Activated CD8-positive, alpha-beta memory T cell treated with anti-CD3 and anti-CD28 coated beads, Interleukin-2, amount 50 U/mL, for 4 hours (primary cell): ENCODE measurements around the gene SLC8A1.

Experiments
- DNase-seq: peaks from one replicate; pipeline ENCODE4 v3.0.0-alpha.2; 2020

The SLC8A1 gene

GRCh38 chr2:40419364-40419762 lies 32.5 kb downstream of the SLC8A1 start:
- DNase-seq = no peak

GRCh38 chr2:40418614-40419363 lies 33.1 kb downstream of the SLC8A1 start:
- DNase-seq = no peak

DNA sequence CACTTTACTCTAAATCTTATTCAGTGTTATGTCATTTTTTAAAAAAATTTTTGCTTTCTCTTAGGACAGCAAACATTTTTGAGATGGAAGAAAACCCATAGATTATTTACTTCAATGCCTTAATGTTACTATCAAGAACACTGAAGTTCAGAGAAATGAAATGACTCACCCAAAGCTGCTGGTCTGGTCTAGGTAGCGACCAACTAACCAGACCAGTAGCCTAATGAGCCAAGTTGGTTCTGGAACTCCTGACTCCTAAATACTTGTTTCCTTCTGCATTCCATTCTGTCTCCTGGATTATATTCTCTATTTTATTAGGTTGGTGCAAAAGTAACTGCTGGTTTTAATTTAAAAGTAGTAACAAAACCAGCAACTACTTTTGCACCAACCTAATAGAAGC lies 35.4 kb downstream of the SLC8A1 start:
- DNase-seq = no peak

GRCh38 chr2:40415391-40415790 lies 36.5 kb downstream of the SLC8A1 start:
- no peak for DNase-seq

DNA sequence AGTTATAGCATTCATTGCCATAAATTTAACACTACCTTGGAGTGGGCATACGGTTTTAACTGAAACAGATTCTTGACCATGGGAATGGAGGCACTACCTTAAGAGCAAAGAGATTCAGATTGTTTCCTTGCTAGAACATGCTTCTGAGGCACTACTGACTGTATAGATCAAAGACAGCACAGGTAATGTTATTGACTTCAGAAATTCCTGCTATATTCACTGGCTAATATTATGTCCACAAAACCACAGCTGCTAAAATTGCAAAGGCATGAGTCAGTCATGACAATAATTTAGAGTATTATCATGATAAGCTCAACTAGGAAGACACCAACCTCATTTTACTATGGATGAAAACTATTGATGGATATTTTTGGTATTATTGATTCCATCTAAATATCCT lies 39.4 kb downstream of the SLC8A1 start:
- no peak for DNase-seq

GRCh38 chr2:40410695-40411094 lies 41.2 kb downstream of the SLC8A1 start:
- DNase-seq = no peak

DNA sequence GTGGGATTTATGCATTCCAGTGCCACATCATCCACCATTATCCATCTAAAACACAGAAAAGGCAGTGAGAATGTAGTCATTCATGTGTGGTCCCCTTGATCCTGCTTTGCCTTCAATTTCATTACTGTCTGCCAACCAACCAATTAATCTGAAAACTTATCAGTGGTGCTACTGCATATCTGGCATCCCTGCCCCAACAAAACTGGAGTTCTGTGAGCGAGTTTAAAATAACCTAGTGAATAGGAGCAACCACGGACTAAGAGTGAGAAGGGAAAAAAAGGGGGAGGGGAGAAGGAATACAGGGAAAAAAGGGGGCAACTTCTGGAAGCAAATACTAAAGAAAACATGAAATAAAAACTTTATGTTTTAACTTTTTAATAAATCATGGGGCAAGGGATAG lies 42.2 kb downstream of the SLC8A1 start:
- DNase-seq = no peak

DNA sequence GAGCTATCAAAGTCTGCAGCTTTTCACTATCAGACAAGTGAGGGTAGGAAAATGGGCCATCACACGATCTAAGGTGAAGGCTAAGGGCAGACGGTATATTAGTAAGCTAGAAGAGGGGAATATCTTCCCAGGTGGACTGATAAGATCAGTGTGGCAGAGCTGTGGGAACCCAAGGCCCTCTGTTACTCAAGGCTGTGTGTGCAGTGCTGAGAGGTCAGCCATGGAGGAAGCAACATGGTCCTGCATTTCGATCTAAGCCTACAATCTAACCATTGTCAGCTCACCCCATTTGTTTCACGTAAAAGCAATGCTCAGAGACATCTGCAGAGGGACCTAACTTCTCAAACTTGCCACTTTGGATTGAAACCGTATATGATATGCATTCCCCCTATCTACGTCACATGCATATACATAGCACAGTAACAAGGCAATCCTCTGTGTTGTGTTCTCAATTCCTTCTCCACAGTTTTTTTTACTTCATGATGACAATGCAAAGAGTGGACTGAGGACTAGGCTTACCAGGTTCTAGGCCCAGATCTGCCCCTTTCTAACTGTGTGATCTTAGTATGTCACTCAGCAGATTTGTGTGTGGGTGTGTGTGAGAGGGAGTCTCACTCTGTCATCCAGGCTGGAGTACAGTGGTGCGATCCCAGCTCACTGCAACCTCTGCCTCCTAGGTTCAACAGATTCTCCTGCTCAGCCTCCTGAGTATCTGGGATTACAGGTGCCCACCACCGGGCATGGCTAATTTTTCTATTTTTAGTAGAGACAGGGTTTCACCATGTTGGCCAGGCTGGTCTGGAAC lies 45.2 kb downstream of the SLC8A1 start:
- no peak for DNase-seq

DNA sequence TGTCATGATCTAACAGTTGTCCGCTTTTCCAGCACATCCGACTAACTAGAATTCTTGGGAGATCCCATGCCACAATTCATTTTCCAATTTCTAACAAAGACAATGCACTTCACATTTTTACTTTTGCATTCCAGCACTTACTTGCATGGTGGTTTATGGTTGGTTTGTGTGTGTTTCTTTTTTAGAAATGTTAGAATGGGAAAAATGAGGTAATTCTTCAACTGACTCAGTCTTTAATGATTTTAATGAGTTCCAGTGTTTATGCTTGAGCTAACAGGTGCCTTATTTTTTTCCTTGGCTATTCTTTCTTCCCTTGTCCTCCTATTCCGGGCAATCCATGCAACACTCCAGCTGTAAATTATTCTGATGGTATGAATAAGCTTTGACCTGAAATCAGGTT lies 46.4 kb downstream of the SLC8A1 start:
- no peak for DNase-seq

- no peak for DNase-seq
Observed at GRCh38 chr2:40404517-40404916, 47.4 kb downstream of the SLC8A1 start.

DNA sequence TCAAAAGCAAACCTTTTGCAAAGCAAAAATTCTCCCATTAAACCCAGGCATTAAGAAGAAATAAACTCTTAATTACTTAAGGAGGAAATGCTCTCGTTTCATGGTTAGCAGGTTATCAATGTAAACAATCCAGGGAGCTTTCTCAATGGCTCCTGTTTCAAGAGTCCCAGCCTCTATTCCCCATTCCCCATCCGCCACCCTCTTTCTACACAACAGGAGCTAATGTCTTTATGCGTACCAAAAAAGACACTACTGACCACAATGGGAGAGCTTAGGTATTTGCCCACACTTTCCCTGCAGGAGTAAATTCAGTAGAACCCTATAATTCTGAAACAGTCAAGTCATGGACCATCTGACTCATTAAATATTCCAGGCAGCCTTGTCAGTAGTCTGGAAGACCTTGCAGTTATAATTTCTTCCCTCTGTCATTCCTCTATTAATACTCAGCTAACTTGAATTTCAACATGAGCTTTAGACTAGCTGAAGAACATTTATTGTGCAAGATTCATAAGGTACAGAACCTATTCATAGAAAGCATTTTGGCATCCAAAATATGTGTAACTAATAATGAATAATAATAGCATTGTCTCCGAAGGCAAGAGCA lies 48.6 kb downstream of the SLC8A1 start:
- no peak for DNase-seq

GRCh38 chr2:40401896-40402295 lies 50.0 kb downstream of the SLC8A1 start:
- no peak for DNase-seq

GRCh38 chr2:40400336-40400953 lies 51.4 kb downstream of the SLC8A1 start:
- DNase-seq = no peak

DNA sequence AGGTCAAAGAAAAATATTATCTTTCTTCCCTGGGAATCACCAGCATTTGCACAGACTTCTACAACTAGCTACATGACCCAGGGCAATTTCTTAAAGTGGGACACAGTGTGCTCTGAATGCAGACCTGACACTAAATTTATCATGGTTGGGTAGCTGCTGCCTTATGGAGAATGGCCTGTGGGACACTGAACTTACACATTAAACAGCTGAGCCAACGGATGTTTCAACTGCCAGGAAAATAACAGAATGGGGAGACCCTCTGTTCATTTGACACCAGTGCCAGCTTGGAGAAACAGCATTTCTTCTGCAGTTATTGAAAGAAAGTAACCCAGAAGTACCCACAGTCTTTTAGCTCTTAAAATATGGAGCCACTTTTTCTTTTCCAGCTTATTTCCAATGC lies 54.1 kb downstream of the SLC8A1 start:
- DNase-seq = no peak

DNA sequence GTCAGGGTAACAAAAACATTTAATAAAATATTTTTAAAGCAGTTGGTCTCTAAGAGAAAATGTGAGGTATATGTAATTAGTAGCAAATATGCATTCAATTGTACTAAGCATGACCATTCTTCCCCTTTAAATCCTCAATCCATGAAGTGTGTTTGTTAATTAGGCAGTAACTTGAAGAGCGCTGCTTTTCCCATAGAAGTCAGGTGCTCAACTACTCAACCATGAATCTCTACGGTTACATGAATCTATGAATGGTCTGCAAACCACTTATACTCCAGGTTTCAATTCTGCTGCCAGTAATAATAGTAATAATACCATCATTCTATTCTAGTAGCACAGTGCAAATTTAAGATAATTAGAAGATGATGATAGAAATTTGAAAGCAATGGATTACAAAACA lies 55.8 kb downstream of the SLC8A1 start:
- no peak for DNase-seq

DNA sequence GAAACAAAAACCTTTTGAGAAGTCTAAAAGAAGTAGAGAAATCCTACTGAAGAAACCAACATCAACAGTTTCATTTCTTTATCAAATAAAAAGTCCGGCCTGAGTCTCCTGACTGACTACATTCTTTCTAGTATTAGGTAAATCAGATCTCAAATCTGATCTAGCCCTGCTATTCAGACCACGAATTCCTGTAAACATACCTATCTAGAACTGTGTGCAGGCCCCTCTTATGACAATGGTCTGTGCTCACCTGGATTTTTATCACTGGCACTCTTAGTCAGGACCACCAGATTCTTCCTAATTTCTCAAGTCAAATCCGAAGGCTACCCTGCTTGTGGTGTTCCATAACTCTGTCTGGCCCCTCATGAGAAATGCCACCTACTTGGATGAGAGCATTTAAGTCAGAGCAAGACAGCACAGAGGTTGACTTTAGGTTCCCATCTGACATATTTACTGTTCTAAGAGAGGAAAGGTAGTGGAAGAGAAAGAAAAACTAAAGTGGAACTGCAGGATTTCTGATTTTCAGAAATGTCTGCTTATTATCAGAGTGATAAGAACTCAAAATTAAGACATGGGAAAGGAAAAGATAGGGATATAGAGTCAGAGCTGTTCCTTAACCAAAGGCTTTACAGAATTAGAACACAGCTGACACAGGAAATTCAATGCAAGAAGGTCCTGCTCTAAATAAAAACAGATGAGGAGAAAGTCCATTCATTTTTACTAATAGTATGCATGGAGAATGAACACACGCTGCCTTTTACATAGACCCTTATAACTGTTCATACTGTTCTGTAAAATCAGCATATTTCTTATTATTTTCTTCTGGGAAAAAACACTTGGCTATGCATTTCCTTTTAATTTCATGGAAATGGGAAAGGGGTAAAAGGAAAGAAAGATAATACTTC lies 56.5 kb downstream of the SLC8A1 start:
- DNase-seq = no peak

- no peak for DNase-seq
Observed at GRCh38 chr2:40394597-40394996, 57.3 kb downstream of the SLC8A1 start.

- no peak for DNase-seq
Observed at GRCh38 chr2:40394031-40394430, 57.9 kb downstream of the SLC8A1 start.

GRCh38 chr2:40388161-40388560 lies 63.7 kb downstream of the SLC8A1 start:
- no peak for DNase-seq

DNA sequence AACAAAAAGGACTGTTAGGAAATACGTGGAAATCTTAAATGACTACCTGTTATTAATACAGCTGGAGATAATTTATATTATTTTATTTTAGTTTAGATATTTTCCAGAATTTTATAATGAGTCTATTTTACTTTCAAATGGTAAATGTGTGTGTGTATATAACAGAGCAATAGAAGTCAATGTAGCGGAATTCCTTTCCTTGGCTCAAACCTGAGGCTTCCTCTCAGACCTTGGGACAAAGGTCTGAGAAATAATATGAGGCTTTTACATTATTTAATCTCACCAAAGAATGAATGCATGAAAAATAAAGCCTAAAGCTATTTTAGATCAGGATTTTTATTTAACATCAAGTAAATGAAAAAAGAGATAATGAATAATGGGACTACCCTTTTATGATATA lies 65.7 kb downstream of the SLC8A1 start:
- DNase-seq = no peak

DNA sequence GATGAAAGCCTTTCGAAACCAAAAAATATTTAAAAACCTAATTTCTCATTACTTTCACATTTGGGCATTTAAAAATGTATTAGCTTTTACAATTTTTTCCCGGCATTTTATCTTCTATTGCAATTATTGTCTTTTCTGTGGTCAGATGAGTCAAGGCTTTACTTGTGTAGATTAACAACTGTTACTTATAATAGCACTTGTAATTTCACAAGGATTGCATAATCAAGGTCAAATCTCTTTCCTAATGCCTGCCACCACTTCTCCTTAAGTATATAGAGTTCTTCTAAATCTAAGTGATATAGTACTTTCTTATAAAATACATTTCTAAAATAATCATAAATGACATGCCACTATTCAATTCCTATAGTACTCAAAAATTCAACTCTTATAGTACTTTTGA lies 67.2 kb downstream of the SLC8A1 start:
- no peak for DNase-seq

GRCh38 chr2:40384233-40384632 lies 67.7 kb downstream of the SLC8A1 start:
- no peak for DNase-seq

DNA sequence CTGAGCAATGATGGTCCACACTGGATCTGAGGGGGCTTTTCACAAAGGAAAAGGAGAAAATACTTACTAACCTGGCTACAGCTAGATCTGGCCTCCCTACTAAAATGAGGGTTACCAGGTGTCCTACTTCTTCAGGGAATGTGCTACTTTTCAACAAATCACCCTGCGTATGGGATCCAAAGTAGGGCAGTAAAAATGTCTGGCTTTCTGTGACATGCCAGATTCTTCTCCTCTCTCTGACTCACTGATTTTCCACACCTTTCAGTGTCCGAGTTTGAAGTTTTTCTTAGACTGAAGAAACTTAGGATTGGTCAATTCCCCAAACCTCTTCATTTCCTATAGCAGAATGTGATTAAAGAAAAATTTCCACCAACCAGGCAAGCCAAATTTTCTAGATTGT lies 71.2 kb downstream of the SLC8A1 start:
- DNase-seq = no peak
